Aorta (tissue), 5 donors: ENCODE data around the gene NAPB. TPM values are rescaled to one million over a fixed set of nuclear protein-coding genes. Genes with fewer than 3 reads are reported as not detected.
A peak's percentile ranks its signal among the peaks of the same experiment; 100 is the strongest.

Experiments
- ATAC-seq: fragments of 200-7000 bp; cut with Tn5 transposase; one replicate; pipeline ENCODE4 v1.9.1; 2022; ENCODE audit warnings: moderate library complexity; ENCODE audit not compliant: low FRiP score
- DNase-seq, 2 donors: peaks; one replicate each; pipeline ENCODE4 v3.0.0-alpha.2; 2020
- H3K27ac ChIP-seq, 2 donors: one replicate each; pipeline ENCODE4 v1.5.1; 2013; ENCODE audit warnings: low read length in 2 of 2, mild to moderate bottlenecking in 2 of 2, moderate library complexity in 2 of 2, control low read depth in 1 of 2, inconsistent platforms in 1 of 2, low read depth in 1 of 2
- H3K27me3 ChIP-seq, 2 donors: one replicate each; pipeline ENCODE4 v1.6.1; 2013; ENCODE audit warnings: control low read depth in 1 of 2, low read length in 1 of 2, mild to moderate bottlenecking in 1 of 2, moderate library complexity in 1 of 2; ENCODE audit not compliant: insufficient read depth in 2 of 2, control insufficient read depth in 1 of 2
- H3K36me3 ChIP-seq, 2 donors: one replicate each; pipeline ENCODE4 v1.6.1; 2013; ENCODE audit warnings: control low read depth in 1 of 2, low read length in 1 of 2, mild to moderate bottlenecking in 1 of 2; ENCODE audit not compliant: insufficient read depth in 2 of 2, control insufficient read depth in 1 of 2
- H3K4me1 ChIP-seq, 2 donors: one replicate each; pipeline ENCODE4 v1.6.1; 2013; ENCODE audit warnings: low read length in 2 of 2, control low read depth in 1 of 2, mild to moderate bottlenecking in 1 of 2, moderate library complexity in 1 of 2; ENCODE audit not compliant: insufficient read depth in 2 of 2, control insufficient read depth in 1 of 2
- H3K4me3 ChIP-seq, 2 donors: one replicate each; pipeline ENCODE4 v1.5.1; 2013; ENCODE audit warnings: low read length in 2 of 2, control low read depth in 1 of 2, mild to moderate bottlenecking in 1 of 2
- H3K9me3 ChIP-seq: one replicate; pipeline ENCODE4 v1.6.1; 2013; ENCODE audit warnings: mild to moderate bottlenecking, low read length; ENCODE audit not compliant: control insufficient read depth
- WGBS, 2 donors: extraction: QIAGEN DNeasy Blood & Tissue Kit; methylation state at CpG; one replicate each; pipeline ENCODE4 v1.1.7; 2013; 5-methylcytosine and 5-hydroxymethylcytosine counted together
- intact Hi-C, 2 donors: fragments of 100-400 bp; cut with DNase I; formaldehyde crosslinking; loops; one replicate each; pipeline versions ENCODE4 v1.14.2 to v1.15.0; 2022
- polyA plus RNA-seq, 2 donors: library from polyadenylated mRNA; stranded (reverse); fragments of 200-250 nt; gene quantifications; one replicate each; pipeline ENCODE4 v1.2.3, GENCODE V29; 2013
- total RNA-seq, 2 donors: library from RNA; stranded (reverse); fragmentation: NEBNext Ultra II Directional; extraction: Animal tissue kit (Norgen Biotek cat#: 25700); gene quantifications; one replicate each; pipeline ENCODE4 v1.2.1, GENCODE V29; 2021
- donor health status: healthy with polysubstance abuse.
- donor health status: Bipolar disorder and iron deficiency.
- donor health status: DM: no; HTN: no; CAD: no.
- donor health status: DM: no; HTN: no; CAD: no.
- donor health status: DM: yes; HTN: yes; CAD: no.

Gene NAPB
- total and polyA plus RNA-seq, 4 donors, result 6.6 to 15.2 (median 10.2) TPM

DNA sequence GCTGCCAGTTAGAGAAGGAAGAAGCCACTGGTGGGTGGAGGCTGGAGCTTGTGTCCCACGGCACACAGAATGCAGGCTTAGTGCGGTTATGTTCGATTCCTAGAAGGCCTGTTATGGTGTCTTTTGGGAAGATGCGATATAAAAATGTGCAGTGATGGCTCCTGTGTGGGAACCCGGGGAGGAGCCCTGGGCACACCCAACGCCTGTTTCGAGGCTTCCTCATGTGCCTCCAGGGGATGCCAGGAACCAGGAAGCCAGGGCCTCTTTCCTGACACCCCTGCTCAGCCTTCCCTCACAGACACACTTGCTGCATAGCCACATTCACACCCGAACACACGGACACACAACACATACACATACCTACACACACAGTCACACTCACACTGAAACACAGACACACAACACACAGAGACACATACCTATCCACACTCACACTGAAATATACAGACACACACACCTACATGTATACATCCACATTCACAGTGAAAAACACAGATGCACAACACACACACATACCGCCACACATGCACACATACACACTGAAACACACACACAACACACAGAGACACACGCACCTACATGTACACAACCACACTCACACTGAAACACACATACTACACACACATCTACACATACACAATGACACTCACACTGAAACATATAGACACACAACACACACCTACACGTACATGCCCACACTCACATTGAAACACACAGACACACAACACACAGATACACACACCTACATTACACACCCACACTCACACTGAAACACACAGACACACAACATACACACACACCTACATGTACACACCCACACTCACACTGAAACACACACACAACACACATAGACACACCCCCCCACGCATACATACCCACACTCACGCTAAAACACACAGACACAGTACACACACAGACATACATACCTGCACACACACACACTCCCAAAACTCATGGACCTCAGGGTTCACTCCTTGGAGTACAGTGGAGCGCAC lies 32.6 kb upstream of the NAPB start:
- intact Hi-C loops, result no loop called here
- WGBS, 2 donors, result 89 to 94% methylated on average over 15 of the region's 15 CpGs
- Histone ChIP-seq H3K9me3 (peaks cover 2% of the 10 kb centered on the region), H3K27me3 (no peaks in the 10 kb centered on the region), H3K36me3 (no peaks in the 10 kb centered on the region), H3K4me3 (no peak overlapping the region), H3K27ac (no peak overlapping the region), H3K4me1 (no peaks in the 10 kb centered on the region)
- no peak for ATAC-seq
- no peak for DNase-seq

DNA sequence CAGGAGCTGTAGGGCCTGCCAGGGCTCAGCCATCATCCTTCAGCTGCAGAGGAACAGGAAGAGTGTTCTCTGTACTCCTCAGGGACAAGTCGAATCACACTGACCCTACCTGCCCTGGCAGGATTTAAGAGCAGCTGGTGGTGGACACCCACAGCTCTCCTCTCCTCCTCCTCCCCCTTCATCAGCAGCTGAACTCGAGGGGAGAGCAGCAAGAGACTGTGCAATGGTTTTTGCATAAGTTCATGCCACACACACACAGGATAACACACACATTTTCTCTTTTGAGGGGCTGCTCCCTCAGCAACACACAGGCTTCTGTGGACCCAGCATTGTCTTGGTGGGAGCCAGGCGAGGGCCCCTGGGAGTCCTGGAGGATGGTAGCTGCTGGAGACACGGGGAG lies 31.5 kb upstream of the NAPB start, which contains the start of gene CST11:
TSS of gene CST11 (minus strand) at position 101 of the 400 bp plus-strand sequence. CDS start at position 36, 65 bp downstream.
- DNase-seq, result no peak
- Histone ChIP-seq H3K4me1 (no peaks in the 10 kb centered on the region), H3K27me3 (no peaks in the 10 kb centered on the region), H3K4me3 (no peak within 1 kb of the TSS), H3K36me3 (no peaks in the 10 kb centered on the region), H3K27ac (no peak within 1 kb of the TSS), H3K9me3 (peaks cover 2% of the 10 kb centered on the region)
- intact Hi-C loops, result no loop called here
- ATAC-seq, result no peak
- WGBS, 2 donors, result 45 to 61% methylated on average over 4 of the region's 4 CpGs

DNA sequence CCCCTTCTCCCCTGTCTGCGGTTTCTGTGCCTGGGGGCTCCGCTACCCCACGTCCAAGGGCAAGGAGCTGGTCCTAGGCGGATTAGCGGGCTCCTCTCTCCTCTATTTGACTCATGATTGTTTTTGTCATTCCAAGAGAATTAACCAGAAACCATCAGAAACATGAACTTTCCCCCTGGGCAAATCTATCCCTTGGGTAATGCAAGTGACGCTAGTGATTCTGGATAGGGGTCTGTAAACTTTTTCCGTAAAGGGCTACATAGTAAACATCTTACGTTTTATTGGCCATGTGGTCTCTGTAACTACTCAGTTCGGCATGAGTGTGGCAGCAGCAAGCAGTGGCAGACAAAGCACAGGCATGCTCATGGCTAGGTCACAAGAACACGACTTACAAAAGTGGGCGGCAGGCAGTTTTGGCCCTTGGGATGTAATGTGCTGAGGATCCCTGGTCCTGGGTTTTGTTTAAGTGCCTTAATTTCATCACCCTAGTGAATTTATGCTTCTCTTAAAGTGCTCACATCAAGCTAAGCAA lies 30.7 kb upstream of the NAPB start:
- no peak for DNase-seq
- no peaks in the 10 kb centered on the region for H3K4me1 ChIP-seq
- no peaks in the 10 kb centered on the region for H3K27me3 ChIP-seq
- no peak overlapping the region for H3K4me3 ChIP-seq
- H3K36me3 ChIP-seq, result no peaks in the 10 kb centered on the region
- no peak for ATAC-seq
- H3K27ac ChIP-seq, result no peak overlapping the region
- intact Hi-C loops, result no loop called here
- 62 to 65% methylated on average over 11 of the region's 11 CpGs for WGBS, 2 donors
- H3K9me3 ChIP-seq, result peaks cover 2% of the 10 kb centered on the region

DNA sequence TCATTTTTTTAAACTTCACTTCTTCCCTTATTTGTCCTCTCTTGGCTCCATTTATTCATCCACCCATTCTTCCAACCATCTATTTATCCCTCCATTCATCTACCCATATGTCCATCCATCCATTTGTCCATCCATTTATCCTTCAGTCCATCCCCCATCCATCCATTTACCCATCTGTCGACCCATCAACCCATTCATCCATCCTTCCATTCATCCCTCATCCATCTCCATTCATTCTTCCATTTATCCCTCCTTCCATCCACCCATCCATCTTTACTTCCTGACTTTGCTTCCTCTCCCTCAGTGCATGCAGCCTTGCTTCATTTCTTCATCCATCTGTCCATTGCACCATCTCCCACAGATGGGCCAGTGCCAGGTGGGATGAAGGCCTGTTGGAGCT lies 29.6 kb upstream of the NAPB start:
- Histone ChIP-seq H3K4me3 (no peak overlapping the region), H3K27ac (no peak overlapping the region), H3K9me3 (no peaks in the 10 kb centered on the region), H3K4me1 (no peaks in the 10 kb centered on the region), H3K36me3 (no peaks in the 10 kb centered on the region), H3K27me3 (no peaks in the 10 kb centered on the region)
- intact Hi-C loops, result no loop called here
- DNase-seq, result no peak
- 88 to 96% methylated on average over 1 of the region's 1 CpG for WGBS, 2 donors
- ATAC-seq, result no peak

DNA sequence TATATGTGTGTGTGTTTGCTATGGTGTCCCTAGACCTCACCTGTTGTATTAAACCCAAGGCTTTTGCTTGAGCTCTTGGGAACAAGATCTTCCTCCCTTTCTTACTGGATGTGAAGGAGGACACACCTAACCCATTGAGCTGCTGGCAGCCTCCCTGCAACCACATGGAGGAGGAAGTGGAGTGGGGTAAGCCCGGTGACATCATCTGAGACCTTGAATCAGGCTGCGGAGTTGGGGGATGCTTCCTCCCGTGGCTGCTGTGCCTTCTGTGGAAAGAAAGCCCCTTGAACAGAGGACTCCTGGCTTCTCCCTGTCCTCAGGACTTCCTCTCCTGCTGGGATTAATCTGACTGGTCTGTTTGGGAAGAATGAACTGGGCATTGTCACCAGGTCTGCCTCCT lies 28.1 kb upstream of the NAPB start:
- no peaks in the 10 kb centered on the region for H3K4me1 ChIP-seq
- ATAC-seq, result no peak
- no peak overlapping the region for H3K27ac ChIP-seq
- no peak for DNase-seq
- intact Hi-C loops, result loop anchor here in 1 of 2 donors (10.0 kb wide), 1 partner anchor 155 kb away; the partner anchor contains the start of gene CST9
- no peaks in the 10 kb centered on the region for H3K9me3 ChIP-seq
- no peaks in the 10 kb centered on the region for H3K36me3 ChIP-seq
- H3K27me3 ChIP-seq, result no peaks in the 10 kb centered on the region
- H3K4me3 ChIP-seq, result no peak overlapping the region
- 60 to 62% methylated on average over 3 of the region's 3 CpGs for WGBS, 2 donors

DNA sequence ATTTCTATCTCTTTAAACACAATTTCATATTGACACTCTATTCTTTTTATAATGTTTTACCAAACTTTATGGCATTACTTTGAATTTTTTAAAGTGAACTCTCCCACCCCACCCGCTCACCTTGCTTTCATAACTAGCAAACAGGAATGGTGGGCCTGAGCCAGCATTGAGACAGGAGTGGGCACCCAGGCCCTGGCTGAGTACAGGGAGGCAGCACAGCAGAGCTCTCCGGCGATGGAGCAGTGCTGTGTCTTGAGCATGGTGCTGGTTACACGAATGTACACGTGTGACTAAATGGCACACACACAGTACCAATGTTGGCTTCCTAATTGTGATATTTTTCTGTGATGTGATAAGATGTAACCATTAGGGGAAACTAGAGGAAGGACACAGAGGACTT lies 26.9 kb upstream of the NAPB start:
- no peaks in the 10 kb centered on the region for H3K27me3 ChIP-seq
- ATAC-seq (no peak), DNase-seq (no peak)
- no peak overlapping the region for H3K4me3 ChIP-seq
- WGBS, 2 donors, result 85 to 89% methylated on average over 5 of the region's 5 CpGs
- no peaks in the 10 kb centered on the region for H3K36me3 ChIP-seq
- no peaks in the 10 kb centered on the region for H3K9me3 ChIP-seq
- H3K4me1 ChIP-seq, result no peaks in the 10 kb centered on the region
- intact Hi-C loops, result loop anchor here in 1 of 2 donors (10.0 kb wide), 1 partner anchor 157 kb away; the partner anchor contains the start of gene CST9
- H3K27ac ChIP-seq, result no peak overlapping the region

DNA sequence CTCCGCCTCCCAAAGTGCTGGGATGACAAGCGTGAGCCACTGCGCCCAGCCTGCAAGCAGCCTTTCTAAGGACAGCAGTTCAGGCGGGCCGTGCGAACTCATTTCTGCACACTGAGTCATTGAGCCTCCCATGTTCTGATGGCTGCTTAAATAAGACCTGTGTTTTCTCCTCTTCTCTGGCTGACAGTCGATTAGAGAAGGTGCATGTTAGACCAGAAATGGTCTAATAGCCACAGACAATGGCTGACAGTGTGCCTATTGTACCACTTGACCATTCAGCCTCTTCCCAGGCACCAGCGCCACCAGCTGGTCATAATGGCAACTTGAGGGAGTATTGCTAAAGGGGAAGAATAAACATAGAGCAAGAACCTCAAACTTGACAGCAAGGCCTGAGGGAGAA lies 25.2 kb upstream of the NAPB start:
- peak in 1 of 2 donors; percentile 54 for DNase-seq
- 76 to 81% methylated on average over 8 of the region's 8 CpGs for WGBS, 2 donors

DNA sequence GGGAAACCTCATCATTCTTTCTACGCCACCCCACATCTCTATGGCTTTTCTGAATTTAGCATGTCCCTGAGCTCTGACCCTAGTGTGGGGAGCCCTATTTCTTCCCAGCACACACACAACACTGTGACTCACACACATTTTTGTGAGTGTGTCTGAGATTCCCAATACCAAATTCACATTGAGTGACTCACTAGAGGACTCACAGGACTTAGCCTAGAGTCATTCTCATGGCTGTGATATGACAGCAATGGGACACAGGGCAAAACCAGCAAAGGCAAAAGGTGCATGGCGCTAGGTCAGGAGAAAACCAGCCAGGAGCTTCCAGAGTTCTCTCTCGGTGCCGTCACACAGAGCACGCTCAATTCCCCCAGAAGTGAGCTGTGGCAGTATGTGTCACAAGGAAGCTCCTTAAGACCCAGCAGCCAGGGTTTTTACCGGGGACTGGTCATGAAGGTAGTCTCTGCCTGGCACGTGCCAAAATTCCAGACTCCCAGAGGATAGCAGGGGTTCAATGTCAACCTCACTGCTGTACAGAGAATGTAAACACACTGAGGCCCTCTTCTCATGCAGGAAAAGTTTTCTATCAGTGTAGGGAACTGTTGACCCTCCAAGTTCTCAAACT lies 24.4 kb upstream of the NAPB start:
- no peaks in the 10 kb centered on the region for H3K9me3 ChIP-seq
- intact Hi-C loops, result loop anchor here in 1 of 2 donors (10.0 kb wide), 1 partner anchor 159 kb away; the partner anchor contains the start of gene CST9
- H3K4me3 ChIP-seq, result no peak overlapping the region
- H3K27ac ChIP-seq, result no peak overlapping the region
- 80 to 85% methylated on average over 7 of the region's 7 CpGs for WGBS, 2 donors
- no peaks in the 10 kb centered on the region for H3K27me3 ChIP-seq
- no peak for ATAC-seq
- no peaks in the 10 kb centered on the region for H3K36me3 ChIP-seq
- no peaks in the 10 kb centered on the region for H3K4me1 ChIP-seq
- no peak for DNase-seq

More for the DNA sequence above, 25.2 kb upstream of the NAPB start:
- Histone ChIP-seq H3K9me3 (no peaks in the 10 kb centered on the region), H3K4me1 (no peaks in the 10 kb centered on the region), H3K27me3 (no peaks in the 10 kb centered on the region), H3K27ac (no peak overlapping the region), H3K4me3 (no peak overlapping the region), H3K36me3 (no peaks in the 10 kb centered on the region)
- ATAC-seq, result no peak
- intact Hi-C loops, result loop anchor here in 1 of 2 donors (10.0 kb wide), 1 partner anchor 158 kb away; the partner anchor contains the start of gene CST9
